Neuronal stem cell (in vitro differentiated cells): Measurements from ENCODE around the gene SRSF9.
"Not testable (repeated sequence)": the region's sequence is repeated elsewhere in the genome, so short reads cannot be mapped to it uniquely, and the experiment has no call there.

Source experiments
- DNase-seq: peaks from one replicate; pipeline ENCODE4 v3.0.0-alpha.2; 2013; ENCODE audit warnings: low spot score
- H2AFZ ChIP-seq: one replicate; pipeline ENCODE4 v1.6.1; 2013; ENCODE audit warnings: mild to moderate bottlenecking, low read length, inconsistent platforms
- H2AK5ac ChIP-seq: 2 replicates; pipeline ENCODE4 v1.6.1; 2013; ENCODE audit warnings: low read depth, mild to moderate bottlenecking, inconsistent platforms, low read length, moderate library complexity, mixed read lengths
- H2BK120ac ChIP-seq: 2 replicates; pipeline ENCODE4 v1.6.1; 2013; ENCODE audit warnings: low read depth, mild to moderate bottlenecking, inconsistent platforms, low read length, moderate library complexity, mixed read lengths
- H2BK12ac ChIP-seq: one replicate; pipeline ENCODE4 v1.6.1; 2013; ENCODE audit warnings: low read length, inconsistent platforms
- H2BK15ac ChIP-seq: 2 replicates; pipeline ENCODE4 v1.6.1; 2013; ENCODE audit warnings: mild to moderate bottlenecking, low read length, inconsistent platforms, mixed read lengths
- H2BK5ac ChIP-seq: one replicate; pipeline ENCODE4 v1.6.1; 2013; ENCODE audit warnings: inconsistent platforms, mild to moderate bottlenecking, low read length, moderate library complexity
- H3K14ac ChIP-seq: one replicate; pipeline ENCODE4 v1.6.1; 2013; ENCODE audit warnings: low read length, inconsistent platforms
- H3K18ac ChIP-seq: 2 replicates; pipeline ENCODE4 v1.6.1; 2013; ENCODE audit warnings: low read length, inconsistent platforms
- H3K23ac ChIP-seq: 2 replicates; pipeline ENCODE4 v1.6.1; 2013; ENCODE audit warnings: low read depth, mild to moderate bottlenecking, mixed read lengths, low read length, inconsistent platforms; ENCODE audit not compliant: poor library complexity
- H3K27ac ChIP-seq: replicated peaks from 3 replicates; pipeline ENCODE4 v1.5.1; 2013; ENCODE audit warnings: low read length, inconsistent platforms
- H3K27me3 ChIP-seq, 3 experiments: 2 replicates each; pipeline ENCODE4 v1.6.1; 2013; ENCODE audit warnings: low read length in 3 of 3, mild to moderate bottlenecking in 2 of 3, inconsistent platforms in 1 of 3, low read depth in 1 of 3, mixed read lengths in 1 of 3, moderate library complexity in 1 of 3; ENCODE audit not compliant: control insufficient read depth in 3 of 3, insufficient read depth in 3 of 3
- H3K36me3 ChIP-seq, 2 donors: replicated peaks in 1 of 2; 2 replicates each; pipeline ENCODE4 v1.6.1; 2013; ENCODE audit warnings: low read length in 2 of 2; ENCODE audit not compliant: control insufficient read depth in 2 of 2, insufficient read depth in 2 of 2
- H3K4ac ChIP-seq: 2 replicates; pipeline ENCODE4 v1.6.1; 2013; ENCODE audit warnings: inconsistent platforms, mild to moderate bottlenecking, low read length, moderate library complexity
- H3K4me1 ChIP-seq, 2 donors: 1 replicate in 1 of 2; 2 replicates in 1 of 2; pipeline ENCODE4 v1.6.1; 2013; ENCODE audit warnings: low read length in 2 of 2, low read depth in 1 of 2; ENCODE audit not compliant: control insufficient read depth in 2 of 2, insufficient read depth in 1 of 2
- H3K4me2 ChIP-seq: one replicate; pipeline ENCODE4 v1.6.1; 2013; ENCODE audit warnings: mild to moderate bottlenecking, low read length, inconsistent platforms; ENCODE audit not compliant: insufficient read depth, poor library complexity, severe bottlenecking
- H3K4me3 ChIP-seq, 2 donors: 2 replicates each; pipeline ENCODE4 v1.5.1; 2013; ENCODE audit warnings: low read length in 2 of 2, mild to moderate bottlenecking in 2 of 2, inconsistent platforms in 1 of 2, moderate library complexity in 1 of 2
- H3K79me1 ChIP-seq: one replicate; pipeline ENCODE4 v1.6.1; 2013; ENCODE audit warnings: low read depth, mild to moderate bottlenecking, inconsistent platforms, low read length, moderate library complexity
- H3K9ac ChIP-seq: one replicate; pipeline ENCODE4 v1.6.1; 2013; ENCODE audit warnings: mild to moderate bottlenecking, low read depth, low read length, inconsistent platforms; ENCODE audit not compliant: poor library complexity
- H3K9me3 ChIP-seq, 2 donors: replicated peaks in 1 of 2; 2 replicates each; pipeline versions ENCODE3 to v1.6.1; 2013; ENCODE audit warnings: low read length in 2 of 2, mild to moderate bottlenecking in 2 of 2, inconsistent platforms in 1 of 2, low read depth in 1 of 2, mixed read lengths in 1 of 2, moderate library complexity in 1 of 2; ENCODE audit not compliant: control insufficient read depth in 2 of 2, insufficient read depth in 1 of 2
- H4K8ac ChIP-seq: one replicate; pipeline ENCODE4 v1.6.1; 2013; ENCODE audit warnings: low read depth, mild to moderate bottlenecking, inconsistent platforms, low read length, moderate library complexity
- H4K91ac ChIP-seq: one replicate; pipeline ENCODE4 v1.6.1; 2013; ENCODE audit warnings: low read length, low read depth, mild to moderate bottlenecking, inconsistent platforms; ENCODE audit not compliant: poor library complexity
- WGBS, 2 donors: extraction: QIAGEN DNeasy Blood & Tissue Kit; methylation state at CpG; one replicate each; pipeline ENCODE4 v1.1.7; 2013; ENCODE audit warnings: missing lambda C conversion rate in 2 of 2, mixed read lengths in 1 of 2; ENCODE audit not compliant: insufficient read length in 2 of 2, insufficient replicate concordance in 1 of 2; ENCODE audit errors: extremely low coverage in 2 of 2; 5-methylcytosine and 5-hydroxymethylcytosine counted together

The SRSF9 gene

DNA sequence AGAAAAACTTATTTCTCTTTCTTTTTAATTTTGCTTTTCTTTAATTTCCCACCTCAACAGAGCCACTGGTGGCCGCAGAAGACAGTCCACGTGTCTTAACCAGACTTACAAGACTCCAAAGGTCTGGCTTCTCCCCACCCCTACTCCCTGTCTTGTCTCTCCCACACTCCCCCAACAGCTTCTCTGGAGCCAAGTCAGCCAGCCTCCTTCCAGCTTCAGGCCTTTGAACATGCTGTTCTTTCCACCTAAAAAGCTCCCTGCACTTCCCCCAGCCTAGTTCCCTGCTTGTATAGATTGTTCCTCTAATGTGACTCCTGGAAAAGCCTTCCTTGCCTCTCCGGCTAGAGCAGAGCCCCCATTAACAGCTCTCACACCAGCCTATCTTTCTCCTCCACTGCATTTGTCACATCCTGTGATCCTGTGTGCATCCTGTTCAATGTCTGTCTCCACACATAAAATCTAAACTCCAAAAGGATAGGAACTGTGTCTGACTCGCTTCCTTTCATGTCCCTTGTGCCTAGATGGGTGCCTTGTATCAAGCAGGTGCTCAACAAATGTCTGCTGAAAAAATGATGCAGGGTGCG, 18.6 kb upstream of the SRSF9 start:
- Histone ChIP-seq H2AK5ac (no peak overlapping the region), H3K23ac (no peak overlapping the region), H2BK5ac (no peak overlapping the region), H3K27ac (no peak overlapping the region), H3K4ac (no peak overlapping the region), H3K36me3 (peaks cover 0 to 25% of the 10 kb centered on the region in 2 donors), H2BK15ac (no peak overlapping the region), H3K9me3 (peaks cover 0 to 2% of the 10 kb centered on the region in 2 donors), H4K8ac (peak overlapping the region; percentile 23), H4K91ac (no peak overlapping the region), H3K4me3 (no peak overlapping the region), H2BK120ac (no peak overlapping the region), H3K14ac (no peak overlapping the region), H3K4me2 (no peak overlapping the region), H3K18ac (no peak overlapping the region), H3K79me1 (no peaks in the 10 kb centered on the region), H3K27me3 (no peaks in the 10 kb centered on the region), H2BK12ac (no peak overlapping the region), H2AFZ (no peak overlapping the region), H3K9ac (no peak overlapping the region), H3K4me1 (peaks cover 0 to 3% of the 10 kb centered on the region in 2 donors)
- no CpG with 5 or more reads among the region's 5 CpGs for WGBS, 2 donors
- DNase-seq, result no peak

DNA sequence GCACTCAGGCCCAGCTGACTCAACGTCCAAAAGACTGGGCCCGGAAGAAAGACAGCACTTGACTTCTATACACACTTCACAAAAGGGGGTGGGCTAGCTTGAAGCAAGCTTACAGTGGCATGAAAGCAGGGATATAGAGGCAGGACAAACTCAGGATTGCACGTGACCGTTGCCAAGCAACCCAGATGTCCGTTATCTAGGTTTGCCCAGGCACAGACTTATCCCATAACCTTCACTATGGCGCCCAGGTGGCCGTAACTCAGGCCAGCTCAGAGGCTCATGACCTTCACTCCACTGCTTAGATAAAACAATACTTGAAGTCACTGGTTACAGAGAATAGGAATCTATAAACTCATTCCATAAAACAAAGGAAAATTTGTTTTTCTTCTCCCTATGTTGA, 18.0 kb upstream of the SRSF9 start:
- DNase-seq, result not testable (repeated sequence)

DNA sequence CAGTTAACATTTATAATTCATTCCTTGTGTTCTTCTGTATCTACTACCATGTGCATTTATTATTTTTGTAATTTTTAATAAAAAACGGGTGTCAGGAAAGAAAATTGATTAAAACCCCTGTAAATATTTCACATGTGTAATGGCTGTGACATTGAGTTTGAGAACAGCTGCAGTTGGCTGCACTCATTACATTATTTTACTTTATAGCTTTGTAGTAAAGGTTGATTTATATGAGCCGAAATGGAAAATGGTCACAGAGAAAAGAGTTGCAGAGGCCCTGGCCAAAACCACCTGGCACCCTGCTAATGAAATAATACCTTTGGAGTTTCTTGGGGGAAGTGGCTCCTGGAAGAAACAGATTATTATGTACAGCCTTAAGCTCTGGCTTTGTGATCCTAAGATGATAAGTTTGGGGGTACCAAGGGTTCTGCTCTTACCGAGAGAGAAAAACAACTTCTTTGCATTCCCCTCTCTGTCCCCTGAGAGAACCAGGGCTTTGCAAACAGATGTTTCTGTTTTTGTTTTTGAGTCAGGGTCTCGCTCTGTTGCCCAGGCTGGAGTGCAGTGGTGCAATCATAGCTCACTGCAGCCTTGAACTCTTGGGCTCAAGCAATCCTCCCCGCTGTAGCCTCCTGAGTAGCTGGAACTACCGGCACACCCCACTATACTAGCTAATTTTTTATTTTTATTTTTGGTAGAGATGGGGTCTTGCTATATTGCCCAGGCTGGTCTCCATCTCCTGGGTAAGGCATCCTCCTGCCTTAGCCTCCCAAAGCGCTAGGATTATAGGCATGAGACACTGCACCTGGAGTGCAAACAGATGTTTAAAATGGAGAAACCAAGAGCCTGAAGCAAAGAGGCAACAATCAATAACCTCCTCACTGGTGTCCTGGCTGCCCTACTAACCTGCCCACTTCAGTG, 16.7 kb upstream of the SRSF9 start:
- H3K4me1 ChIP-seq, result peaks cover 0 to 3% of the 10 kb centered on the region in 2 donors
- no peak for DNase-seq
- no peak overlapping the region for H2BK120ac ChIP-seq
- H2AFZ ChIP-seq, result no peak overlapping the region
- no peak overlapping the region for H3K14ac ChIP-seq
- H2AK5ac ChIP-seq, result no peak overlapping the region
- no peak overlapping the region for H3K9ac ChIP-seq
- H3K27me3 ChIP-seq, result no peaks in the 10 kb centered on the region
- H2BK12ac ChIP-seq, result no peak overlapping the region
- no peak overlapping the region for H3K4me2 ChIP-seq
- no peak overlapping the region for H3K18ac ChIP-seq
- no peak overlapping the region for H4K91ac ChIP-seq
- no peak overlapping the region for H3K27ac ChIP-seq
- H2BK15ac ChIP-seq, result no peak overlapping the region
- no peak overlapping the region for H3K4me3 ChIP-seq
- WGBS, 2 donors, result no CpG with 5 or more reads among the region's 7 CpGs
- H3K79me1 ChIP-seq, result no peaks in the 10 kb centered on the region
- H3K23ac ChIP-seq, result no peak overlapping the region
- H3K4ac ChIP-seq, result no peak overlapping the region
- peaks cover 0 to 20% of the 10 kb centered on the region in 2 donors for H3K36me3 ChIP-seq
- peaks cover 0 to 2% of the 10 kb centered on the region in 2 donors for H3K9me3 ChIP-seq
- no peak overlapping the region for H4K8ac ChIP-seq
- H2BK5ac ChIP-seq, result no peak overlapping the region

More for the DNA sequence above, 18.0 kb upstream of the SRSF9 start:
- not testable (repeated sequence) for H2BK5ac ChIP-seq, H2BK15ac ChIP-seq, H2AK5ac ChIP-seq, H2BK12ac ChIP-seq, H3K9me3 ChIP-seq, H3K9ac ChIP-seq, H3K18ac ChIP-seq, H3K27ac ChIP-seq, H4K91ac ChIP-seq, H3K14ac ChIP-seq, H3K4me2 ChIP-seq, H3K27me3 ChIP-seq, H3K79me1 ChIP-seq, H2AFZ ChIP-seq, H3K4me1 ChIP-seq, H3K4me3 ChIP-seq, H2BK120ac ChIP-seq, H3K23ac ChIP-seq, H4K8ac ChIP-seq, H3K4ac ChIP-seq
- H3K36me3 ChIP-seq, result peaks cover 0 to 25% of the 10 kb centered on the region in 2 donors
- no CpG with 5 or more reads among the region's 7 CpGs for WGBS, 2 donors

DNA sequence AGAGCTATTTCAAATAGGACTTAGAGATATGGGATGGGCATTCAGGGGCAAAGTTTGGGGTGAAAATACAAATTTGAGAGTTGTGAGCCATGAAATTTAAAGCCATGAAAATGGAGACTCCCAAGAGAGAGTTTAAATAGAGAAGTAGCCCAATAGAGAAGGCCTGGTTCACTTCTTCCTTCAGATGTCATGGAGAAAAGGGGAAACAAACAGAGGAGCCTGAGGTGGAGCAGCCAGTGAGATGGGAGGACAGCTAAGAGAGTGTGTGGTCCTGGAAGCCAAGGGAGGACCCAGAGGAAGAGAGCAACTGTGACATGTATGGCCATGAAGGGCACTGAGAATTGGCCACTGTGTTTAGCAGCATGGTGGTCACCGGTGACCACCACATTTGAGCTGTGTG, 14.1 kb upstream of the SRSF9 start:
- H3K27ac ChIP-seq, result no peak overlapping the region
- no peak overlapping the region for H2BK5ac ChIP-seq
- no CpG with 5 or more reads among the region's 1 CpG for WGBS, 2 donors
- H3K18ac ChIP-seq, result no peak overlapping the region
- H3K23ac ChIP-seq, result no peak overlapping the region
- H4K8ac ChIP-seq, result no peak overlapping the region
- H3K9me3 ChIP-seq, result peaks cover 0 to 2% of the 10 kb centered on the region in 2 donors
- H2BK12ac ChIP-seq, result no peak overlapping the region
- H3K9ac ChIP-seq, result no peak overlapping the region
- H3K4me2 ChIP-seq, result no peak overlapping the region
- H3K14ac ChIP-seq, result no peak overlapping the region
- H3K36me3 ChIP-seq, result peaks cover 0 to 7% of the 10 kb centered on the region in 2 donors
- no peak overlapping the region for H2AFZ ChIP-seq
- H3K4me1 ChIP-seq, result peaks cover 0 to 7% of the 10 kb centered on the region in 2 donors
- no peak for DNase-seq
- no peak overlapping the region for H4K91ac ChIP-seq
- H3K4me3 ChIP-seq, result no peak overlapping the region
- no peak overlapping the region for H2BK120ac ChIP-seq
- H3K27me3 ChIP-seq, result no peaks in the 10 kb centered on the region
- H3K4ac ChIP-seq, result no peak overlapping the region
- H2AK5ac ChIP-seq, result no peak overlapping the region
- no peak overlapping the region for H2BK15ac ChIP-seq
- H3K79me1 ChIP-seq, result no peaks in the 10 kb centered on the region
